IPS-18a (cell line): ENCODE data around the gene PHOSPHO2.

Experiments used
- H3K27ac ChIP-seq: one replicate; pipeline ENCODE4 v1.5.1; 2013; ENCODE audit warnings: low read length
- H3K27me3 ChIP-seq: one replicate; pipeline ENCODE4 v1.6.1; 2013; ENCODE audit warnings: mild to moderate bottlenecking, low read length; ENCODE audit not compliant: control insufficient read depth, insufficient read depth
- H3K36me3 ChIP-seq: one replicate; pipeline ENCODE4 v1.6.1; 2013; ENCODE audit warnings: low read depth, low read length; ENCODE audit not compliant: control insufficient read depth
- H3K4me1 ChIP-seq: one replicate; pipeline ENCODE4 v1.6.1; 2013; ENCODE audit warnings: low read depth, low read length; ENCODE audit not compliant: control insufficient read depth
- H3K4me3 ChIP-seq: one replicate; pipeline ENCODE4 v1.5.1; 2013; ENCODE audit warnings: low read length
- H3K9ac ChIP-seq: one replicate; pipeline ENCODE4 v1.6.1; 2013; ENCODE audit warnings: mild to moderate bottlenecking, low read length, moderate library complexity
- H3K9me3 ChIP-seq: one replicate; pipeline ENCODE4 v1.6.1; 2013; ENCODE audit warnings: low read depth, low read length; ENCODE audit not compliant: control insufficient read depth

PHOSPHO2 gene

GRCh38 chr2:169664978-169665930 is 29.0 kb upstream of the PHOSPHO2 start:
- Histone ChIP-seq H3K36me3 (no peaks in the 10 kb centered on the region), H3K9ac (no peak overlapping the region), H3K4me1 (no peaks in the 10 kb centered on the region), H3K27ac (no peak overlapping the region), H3K4me3 (no peak overlapping the region), H3K9me3 (no peaks in the 10 kb centered on the region), H3K27me3 (no peaks in the 10 kb centered on the region)

- Histone ChIP-seq H3K27me3 (no peaks in the 10 kb centered on the region), H3K4me3 (no peak overlapping the region), H3K27ac (no peak overlapping the region), H3K9me3 (no peaks in the 10 kb centered on the region), H3K9ac (no peak overlapping the region), H3K36me3 (no peaks in the 10 kb centered on the region), H3K4me1 (no peaks in the 10 kb centered on the region)
Observed at GRCh38 chr2:169667583-169667982, 26.7 kb upstream of the PHOSPHO2 start.

- Histone ChIP-seq H3K4me1 (no peaks in the 10 kb centered on the region), H3K4me3 (no peak overlapping the region)
Observed at GRCh38 chr2:169670215-169670651, 24.0 kb upstream of the PHOSPHO2 start.

DNA sequence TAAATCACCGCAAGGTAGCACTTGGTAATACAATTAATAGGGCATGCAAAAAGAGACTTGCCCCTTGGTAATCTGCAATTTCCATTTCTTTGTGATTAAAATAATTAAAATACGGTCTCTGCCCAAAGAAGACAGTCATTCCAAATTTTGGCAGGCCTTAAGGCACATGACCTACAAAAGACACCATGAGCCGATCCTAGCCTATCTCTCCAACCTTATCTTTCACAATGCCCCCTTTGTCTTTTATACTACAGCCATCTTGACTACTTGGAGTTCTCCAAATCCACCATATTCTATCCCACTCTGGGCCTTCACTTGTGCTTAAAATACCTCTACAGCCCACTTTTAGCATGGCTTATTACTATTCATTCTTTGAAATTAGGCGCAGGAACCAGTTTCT is 23.3 kb upstream of the PHOSPHO2 start:
- no peak overlapping the region for H3K4me3 ChIP-seq
- no peak overlapping the region for H3K9ac ChIP-seq
- H3K27ac ChIP-seq, result no peak overlapping the region
- H3K36me3 ChIP-seq, result no peaks in the 10 kb centered on the region
- no peaks in the 10 kb centered on the region for H3K4me1 ChIP-seq
- H3K9me3 ChIP-seq, result no peaks in the 10 kb centered on the region
- no peaks in the 10 kb centered on the region for H3K27me3 ChIP-seq

More at GRCh38 chr2:169670215-169670651, 24.0 kb upstream of the PHOSPHO2 start:
- Histone ChIP-seq H3K36me3 (no peaks in the 10 kb centered on the region), H3K9ac (no peak overlapping the region), H3K27me3 (no peaks in the 10 kb centered on the region), H3K27ac (no peak overlapping the region), H3K9me3 (no peaks in the 10 kb centered on the region)

- H3K36me3 ChIP-seq, result no peaks in the 10 kb centered on the region
- peaks cover 4% of the 10 kb centered on the region for H3K4me1 ChIP-seq
Observed at GRCh38 chr2:169672406-169672805, 21.9 kb upstream of the PHOSPHO2 start.

DNA sequence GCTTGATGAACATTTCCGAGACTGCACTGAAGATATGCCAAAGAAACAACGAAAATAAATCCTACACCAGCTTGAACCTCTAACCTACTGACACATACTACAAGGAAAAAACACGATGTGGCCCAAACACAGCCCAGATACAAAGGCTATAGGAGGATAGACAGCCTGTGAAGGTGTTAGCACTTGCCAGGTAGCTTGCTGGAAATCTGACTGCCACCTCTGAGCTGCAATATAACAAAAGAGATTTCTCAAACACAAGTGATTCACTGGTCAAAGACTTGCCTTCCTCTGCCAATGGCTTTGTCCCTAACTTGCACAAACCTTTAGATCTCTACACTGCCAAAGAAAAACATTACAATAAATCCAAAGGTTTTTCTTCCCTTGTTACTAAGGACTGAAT is 21.2 kb upstream of the PHOSPHO2 start:
- Histone ChIP-seq H3K27ac (no peak overlapping the region), H3K4me3 (no peak overlapping the region), H3K36me3 (no peaks in the 10 kb centered on the region), H3K9ac (no peak overlapping the region), H3K27me3 (no peaks in the 10 kb centered on the region), H3K9me3 (no peaks in the 10 kb centered on the region), H3K4me1 (peaks cover 4% of the 10 kb centered on the region)

More at GRCh38 chr2:169672406-169672805, 21.9 kb upstream of the PHOSPHO2 start:
- Histone ChIP-seq H3K9me3 (no peaks in the 10 kb centered on the region), H3K9ac (no peak overlapping the region), H3K27ac (no peak overlapping the region), H3K27me3 (no peaks in the 10 kb centered on the region), H3K4me3 (no peak overlapping the region)

- Histone ChIP-seq H3K27me3 (no peaks in the 10 kb centered on the region), H3K9ac (no peak overlapping the region), H3K9me3 (no peaks in the 10 kb centered on the region), H3K27ac (no peak overlapping the region), H3K4me3 (no peak overlapping the region), H3K36me3 (no peaks in the 10 kb centered on the region), H3K4me1 (peaks cover 4% of the 10 kb centered on the region)
Observed at GRCh38 chr2:169673921-169674320, 20.3 kb upstream of the PHOSPHO2 start.

DNA sequence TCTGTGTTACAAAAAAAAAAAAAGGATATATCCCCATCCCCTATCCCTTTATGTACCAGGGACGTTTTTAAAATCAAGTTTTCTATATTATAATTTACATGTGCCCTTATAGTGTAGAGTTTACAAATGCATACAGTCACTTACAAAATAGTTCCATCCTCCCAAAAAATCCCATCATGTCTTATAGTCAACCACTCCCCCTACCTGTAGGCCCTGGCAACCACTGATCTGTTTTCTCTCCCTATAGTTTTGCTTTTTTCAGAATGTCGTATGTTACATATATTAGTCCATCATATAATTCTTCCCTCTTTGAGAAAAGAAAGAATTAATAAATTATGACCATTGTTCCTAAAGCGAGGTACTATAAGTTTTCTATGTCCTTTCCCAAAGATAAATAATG is 17.9 kb upstream of the PHOSPHO2 start:
- Histone ChIP-seq H3K9me3 (no peaks in the 10 kb centered on the region), H3K4me1 (peaks cover 4% of the 10 kb centered on the region), H3K27me3 (no peaks in the 10 kb centered on the region), H3K4me3 (no peak overlapping the region), H3K36me3 (no peaks in the 10 kb centered on the region), H3K27ac (no peak overlapping the region), H3K9ac (no peak overlapping the region)

DNA sequence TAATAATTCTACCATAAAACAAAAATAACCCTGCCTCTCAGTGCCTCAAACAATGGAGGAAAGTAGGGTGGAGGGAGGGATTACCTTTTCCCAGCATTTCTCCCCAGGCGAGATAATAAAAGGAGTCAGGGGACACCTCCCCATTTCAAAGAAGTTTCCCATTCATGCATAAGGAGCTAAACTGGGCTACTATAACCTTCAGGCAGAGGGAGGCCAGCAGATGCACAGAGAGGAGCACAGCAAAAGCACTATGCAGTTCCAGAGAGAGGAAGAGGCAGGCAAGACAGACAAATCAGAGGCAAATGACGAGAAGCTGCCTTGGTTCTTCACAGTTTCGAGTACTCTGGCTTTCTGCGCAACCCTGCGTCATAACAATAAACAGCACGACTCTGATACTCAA is 17.4 kb upstream of the PHOSPHO2 start:
- no peaks in the 10 kb centered on the region for H3K36me3 ChIP-seq
- H3K27me3 ChIP-seq, result no peaks in the 10 kb centered on the region
- no peak overlapping the region for H3K9ac ChIP-seq
- no peak overlapping the region for H3K4me3 ChIP-seq
- H3K27ac ChIP-seq, result no peak overlapping the region
- peaks cover 4% of the 10 kb centered on the region for H3K4me1 ChIP-seq
- H3K9me3 ChIP-seq, result no peaks in the 10 kb centered on the region

DNA sequence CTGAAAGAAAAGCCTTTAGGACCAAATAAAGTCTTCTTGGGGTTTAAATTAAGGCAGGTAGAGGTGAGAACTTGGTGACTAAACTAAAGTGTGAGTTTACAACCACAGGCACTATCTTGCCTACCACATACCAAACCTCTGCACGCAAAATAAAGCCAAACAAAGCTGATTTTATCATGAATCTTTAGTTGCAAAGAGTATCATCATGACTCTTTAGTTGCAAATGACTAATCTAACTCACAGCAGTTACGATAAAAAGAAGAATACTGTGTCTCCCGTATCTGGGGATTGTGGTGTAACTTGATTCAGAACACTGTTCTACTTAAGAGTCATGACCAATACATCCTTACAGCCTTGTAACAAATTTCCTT is 11.2 kb upstream of the PHOSPHO2 start:
- H3K9ac ChIP-seq, result no peak overlapping the region
- H3K4me1 ChIP-seq, result peaks cover 7% of the 10 kb centered on the region
- H3K36me3 ChIP-seq, result no peaks in the 10 kb centered on the region
- no peaks in the 10 kb centered on the region for H3K9me3 ChIP-seq
- H3K27ac ChIP-seq, result no peak overlapping the region
- no peak overlapping the region for H3K4me3 ChIP-seq
- H3K27me3 ChIP-seq, result no peaks in the 10 kb centered on the region

- H3K27ac ChIP-seq, result no peak overlapping the region
- H3K9ac ChIP-seq, result no peak overlapping the region
- H3K9me3 ChIP-seq, result no peaks in the 10 kb centered on the region
- no peaks in the 10 kb centered on the region for H3K27me3 ChIP-seq
- no peak overlapping the region for H3K4me3 ChIP-seq
- H3K4me1 ChIP-seq, result peaks cover 7% of the 10 kb centered on the region
- H3K36me3 ChIP-seq, result no peaks in the 10 kb centered on the region
Observed at GRCh38 chr2:169683425-169684134, 10.7 kb upstream of the PHOSPHO2 start.
